WTC11 (cell line): ENCODE measurements around the gene MAPKAP1. TPM values are rescaled to one million over a fixed set of nuclear protein-coding genes. Genes with fewer than 3 reads are reported as not detected.
A peak's percentile ranks its signal among the peaks of the same experiment; 100 is the strongest.

ENCODE experiments used
- ATAC-seq: fragments of 200-7000 bp; cut with Tn5 transposase; 2 replicates; pipeline ENCODE4 v1.10.0; 2021; ENCODE audit warnings: mild to moderate bottlenecking, moderate library complexity
- CTCF ChIA-PET: fragments of 300-600 bp; sonication (Branson Sonifier 250); formaldehyde crosslinking; loops from one replicate; lab custom pipeline; 2021; ENCODE audit warnings: antibody characterized with exemption; lab: Charles Lee
- POLR2A ChIA-PET: fragments of 350-600 bp; sonication (Branson Sonifier 250); formaldehyde crosslinking; loops from one replicate; lab custom pipeline; 2021; ENCODE audit warnings: antibody characterized with exemption; lab: Charles Lee
- DNase-seq: peaks from one replicate; pipeline ENCODE4 v3.0.0; 2021; ENCODE audit warnings: low spot score
- H3K27ac Mint-ChIP-seq: 2 replicates; pipeline ENCODE4 v1.8.0; 2021; ENCODE audit warnings: mixed read lengths
- H3K27me3 Mint-ChIP-seq: 2 replicates; pipeline ENCODE4 v1.8.0; 2021; ENCODE audit warnings: low read depth, mild to moderate bottlenecking, moderate library complexity, mixed read lengths
- H3K36me3 Mint-ChIP-seq: 2 replicates; pipeline ENCODE4 v1.8.0; 2021; ENCODE audit warnings: mixed read lengths
- H3K4me1 Mint-ChIP-seq: 2 replicates; pipeline ENCODE4 v1.8.0; 2022; ENCODE audit warnings: mixed read lengths
- H3K4me3 Mint-ChIP-seq: 2 replicates; pipeline ENCODE4 v1.8.0; 2021; ENCODE audit warnings: mild to moderate bottlenecking, moderate library complexity, mixed read lengths
- H3K9me3 Mint-ChIP-seq: 2 replicates; pipeline ENCODE4 v1.8.0; 2021; ENCODE audit warnings: mixed read lengths
- ATF3 ChIP-seq: sonication (generic); formaldehyde crosslinking; conservative IDR thresholded peaks from 2 replicates; pipeline ENCODE4 v1.8.1; 2022; ENCODE audit warnings: mild to moderate bottlenecking, missing genetic modification reagents
- CREB1 ChIP-seq: sonication (generic); formaldehyde crosslinking; IDR thresholded peaks from 2 replicates; pipeline ENCODE4 v1.8.0; 2023; ENCODE audit warnings: mild to moderate bottlenecking, missing genetic modification reagents
- CTCF ChIP-seq: fragments of 200-600 bp; IDR thresholded peaks from 2 replicates; pipeline ENCODE4 v1.8.0; 2022; ENCODE audit warnings: antibody characterized with exemption
- E2F5 ChIP-seq: sonication (generic); formaldehyde crosslinking; IDR thresholded peaks from 2 replicates; pipeline ENCODE4 v1.8.1; 2022; ENCODE audit warnings: mild to moderate bottlenecking, moderate library complexity, missing genetic modification reagents
- ETV6 ChIP-seq: sonication (generic); formaldehyde crosslinking; IDR thresholded peaks from 2 replicates; pipeline ENCODE4 v1.8.1; 2022; ENCODE audit warnings: mild to moderate bottlenecking, missing genetic modification reagents
- GTF2I ChIP-seq: fragments of 250-450 bp; sonication (Bioruptor Pico); conservative IDR thresholded peaks from 2 replicates; pipeline ENCODE4 v1.4.0; 2021; ENCODE audit warnings: mild to moderate bottlenecking
- KAT7 ChIP-seq: sonication (generic); formaldehyde crosslinking; IDR thresholded peaks from 2 replicates; pipeline ENCODE4 v1.8.1; 2023; ENCODE audit warnings: missing genetic modification reagents, mild to moderate bottlenecking, borderline replicate concordance
- NR1H2 ChIP-seq: sonication (generic); formaldehyde crosslinking; IDR thresholded peaks from 2 replicates; pipeline ENCODE4 v1.9.0; 2021; ENCODE audit warnings: mild to moderate bottlenecking, moderate library complexity, missing genetic modification reagents
- NR2C2 ChIP-seq: sonication (generic); formaldehyde crosslinking; IDR thresholded peaks from 2 replicates; pipeline ENCODE4 v1.8.0; 2022; ENCODE audit warnings: mild to moderate bottlenecking, missing genetic modification reagents
- OVOL2 ChIP-seq: fragments of 250-450 bp; sonication (Bioruptor Pico); IDR thresholded peaks from 2 replicates; pipeline ENCODE4 v1.9.0; 2021; ENCODE audit warnings: mild to moderate bottlenecking, borderline replicate concordance
- PRDM15 ChIP-seq: sonication (generic); formaldehyde crosslinking; IDR thresholded peaks from 2 replicates; pipeline ENCODE4 v1.8.0; 2022; ENCODE audit warnings: missing genetic modification reagents
- TP53 ChIP-seq: sonication (generic); formaldehyde crosslinking; IDR thresholded peaks from 2 replicates; pipeline ENCODE4 v1.8.1; 2023; ENCODE audit warnings: mild to moderate bottlenecking, missing genetic modification reagents
- USF1 ChIP-seq: sonication (generic); formaldehyde crosslinking; IDR thresholded peaks from 2 replicates; pipeline ENCODE4 v1.8.0; 2022; ENCODE audit warnings: mild to moderate bottlenecking, missing genetic modification reagents
- ZNF219 ChIP-seq: sonication (generic); formaldehyde crosslinking; IDR thresholded peaks from 2 replicates; pipeline ENCODE4 v1.8.0; 2023; ENCODE audit warnings: missing genetic modification reagents, mild to moderate bottlenecking, borderline replicate concordance
- ZNF512 ChIP-seq: sonication (generic); formaldehyde crosslinking; IDR thresholded peaks from 2 replicates; pipeline ENCODE4 v1.8.1; 2022; ENCODE audit warnings: missing genetic modification reagents, borderline replicate concordance
- total RNA-seq: library from RNA; stranded (reverse); gene quantifications from 3 replicates; pipeline ENCODE4 v1.2.3, GENCODE V29; 2021

The MAPKAP1 gene
- total RNA-seq, 1 experiment from 2014 or later = 111 TPM

GRCh38 chr9:125559194-125559593, 147.8 kb downstream of the MAPKAP1 start:
- Mint-ChIP-seq H3K4me3 (no peak overlapping the region), H3K27me3 (no peaks in the 10 kb centered on the region), H3K27ac (peak overlapping the region; percentile 75), H3K36me3 (0 out of 2 replicates have a peak, but pooled peaks cover 5% of the 10 kb centered on the region), H3K9me3 (no peaks in the 10 kb centered on the region), H3K4me1 (peaks cover 14% of the 10 kb centered on the region)
- no peak for ATAC-seq
- POLR2A ChIA-PET = interaction anchor here (1.0 kb wide), 1 partner anchor 86 kb away, joined by 9 read pairs; no protein-coding TSS in a partner anchor
- TF ChIP-seq TP53 (CRISPR knock-in tag) = no peak
- TF ChIP-seq KAT7 (CRISPR knock-in tag) = no peak
- TF ChIP-seq ETV6 (CRISPR knock-in tag) = no peak
- DNase-seq = no peak
- CTCF ChIA-PET = interaction anchor here (0.5 to 2.0 kb wide), 35 partner anchors 9 to 663 kb away, joined by 3 to 13 read pairs (median 4); partner anchors contain the start of gene MAPKAP1

- ChIA-PET CTCF (interaction anchor here (0.5 to 2.0 kb wide), 35 partner anchors 10 to 664 kb away, joined by 3 to 13 read pairs (median 4); partner anchors contain the start of gene MAPKAP1), POLR2A (interaction anchor here (0.9 to 1.0 kb wide), 2 partner anchors 11 to 86 kb away, joined by 3 to 9 read pairs; no protein-coding TSS in a partner anchor)
- Mint-ChIP-seq H3K36me3 (0 out of 2 replicates have a peak, but pooled peaks cover 5% of the 10 kb centered on the region), H3K27ac (no peak overlapping the region), H3K27me3 (no peaks in the 10 kb centered on the region), H3K9me3 (no peaks in the 10 kb centered on the region), H3K4me3 (no peak overlapping the region), H3K4me1 (peaks cover 14% of the 10 kb centered on the region)
- TF ChIP-seq CTCF (0 out of 2 replicates have a peak, but pooled peaks have one; percentile 23), E2F5 (no peak)
- peak; percentile 64 for DNase-seq
- peak; percentile 83 for ATAC-seq
Measured at GRCh38 chr9:125558453-125559092, 148.4 kb downstream of the MAPKAP1 start.

GRCh38 chr9:125556046-125556721, 150.8 kb downstream of the MAPKAP1 start:
- H3K4me3 Mint-ChIP-seq = no peak overlapping the region
- H3K27ac Mint-ChIP-seq = no peak overlapping the region; the same call in 1 of the 2 replicates
- TF ChIP-seq NR2C2 (CRISPR knock-in tag) = no peak
- TF ChIP-seq USF1 (CRISPR knock-in tag) = no peak
- H3K4me1 Mint-ChIP-seq = peaks cover 16% of the 10 kb centered on the region
- no peaks in the 10 kb centered on the region for H3K9me3 Mint-ChIP-seq
- no peaks in the 10 kb centered on the region for H3K27me3 Mint-ChIP-seq
- no peak for ATAC-seq
- ChIA-PET POLR2A (no interaction called here), CTCF (no interaction called here)
- DNase-seq = no peak
- 0 out of 2 replicates have a peak, but pooled peaks cover 5% of the 10 kb centered on the region for H3K36me3 Mint-ChIP-seq

- POLR2A ChIA-PET = no interaction called here
- no peak overlapping the region for H3K4me3 Mint-ChIP-seq
- TF ChIP-seq PRDM15 (CRISPR knock-in tag) (no peak), OVOL2 (no peak), NR1H2 (CRISPR knock-in tag) (no peak), CREB1 (CRISPR knock-in tag) (no peak), ZNF219 (CRISPR knock-in tag) (no peak), ZNF512 (CRISPR knock-in tag) (no peak), GTF2I (CRISPR knock-in tag) (no peak), ATF3 (CRISPR knock-in tag) (no peak)
- DNase-seq (no peak), ATAC-seq (no peak)
- no peak overlapping the region for H3K27ac Mint-ChIP-seq
- H3K27me3 Mint-ChIP-seq = no peaks in the 10 kb centered on the region
- no peaks in the 10 kb centered on the region for H3K9me3 Mint-ChIP-seq
- CTCF ChIA-PET = interaction anchor here (0.6 to 0.7 kb wide), 2 partner anchors 119 to 1218 kb away, joined by 4 to 5 read pairs; no protein-coding TSS in a partner anchor
- H3K36me3 Mint-ChIP-seq = 0 out of 2 replicates have a peak, but pooled peaks cover 5% of the 10 kb centered on the region
- peaks cover 16% of the 10 kb centered on the region for H3K4me1 Mint-ChIP-seq
Measured at GRCh38 chr9:125554726-125555125, 152.3 kb downstream of the MAPKAP1 start.
